Measurements from ENCODE around the gene TBC1D2.

Gene TBC1D2

GRCh38 chr9:98181746-98182068 lies 73.7 kb downstream of the TBC1D2 start:
- Histone ChIP-seq H3K4me1 (ENCODE audit: control insufficient read depth, insufficient read depth, low read length) (no peaks in the 10 kb centered on the region), H3K9me3 (ENCODE audit: control insufficient read depth, insufficient read depth, low read depth, low read length) (no peaks in the 10 kb centered on the region), H3K36me3 (ENCODE audit: control insufficient read depth in 2 of 2, insufficient read depth in 1 of 2, low read length in 2 of 2) (no peaks in the 10 kb centered on the region), H3K27ac (ENCODE audit: extremely low read depth, low read depth, low read length) (no peak overlapping the region), H3K4me3 (ENCODE audit: low read depth, low read length) (no peak overlapping the region)
- TF ChIP-seq WT1 (tag by site-specific recombination; IDR thresholded peaks at IDR 0.05), result no peak
- TF ChIP-seq ZNF341 (tag by site-specific recombination; IDR thresholded peaks at IDR 0.05; ENCODE audit: low read depth), result 0 out of 2 replicates have a peak, but pooled peaks have one; percentile 6
- ChIA-PET POLR2A (interaction anchor here (0.6 to 0.9 kb wide), 2 partner anchors 9 to 15 kb away, joined by 3 read pairs; no protein-coding TSS in a partner anchor), CTCF (interaction anchor here (0.6 kb wide), 1 partner anchor 1327 kb away, joined by 4 read pairs; the partner anchor contains the start of gene ZNF782)

GRCh38 chr9:98180996-98181395 lies 74.5 kb downstream of the TBC1D2 start:
- H3K4me3 ChIP-seq (ENCODE audit: low read depth, low read length), result no peak overlapping the region
- CTCF ChIA-PET, result no interaction called here
- no peaks in the 10 kb centered on the region for H3K36me3 ChIP-seq (ENCODE audit: control insufficient read depth in 2 of 2, insufficient read depth in 1 of 2, low read length in 2 of 2)
- H3K27ac ChIP-seq (ENCODE audit: extremely low read depth, low read depth, low read length), result no peak overlapping the region
- H3K4me1 ChIP-seq (ENCODE audit: control insufficient read depth, insufficient read depth, low read length), result no peaks in the 10 kb centered on the region
- POLR2A ChIA-PET, result no interaction called here
- H3K9me3 ChIP-seq (ENCODE audit: control insufficient read depth, insufficient read depth, low read depth, low read length), result no peaks in the 10 kb centered on the region
- TF ChIP-seq SCRT2 (tag by site-specific recombination; IDR thresholded peaks at IDR 0.05) (no peak), ZNF354C (tag by site-specific recombination; IDR thresholded peaks at IDR 0.05; ENCODE audit: borderline replicate concordance, low read depth) (no peak), ZIC2 (tag by site-specific recombination; IDR thresholded peaks at IDR 0.05) (no peak), HOXA7 (CRISPR knock-in tag; IDR thresholded peaks at IDR 0.05; ENCODE audit: borderline replicate concordance) (no peak), ZNF341 (tag by site-specific recombination; IDR thresholded peaks at IDR 0.05; ENCODE audit: low read depth) (no peak), ZNF654 (tag by site-specific recombination; IDR thresholded peaks at IDR 0.05; ENCODE audit: low read depth) (no peak), ZNF274 (IDR thresholded peaks at IDR 0.05; ENCODE audit: low read length) (no peak), ZNF274 (tag by site-specific recombination; IDR thresholded peaks at IDR 0.05; ENCODE audit: borderline replicate concordance) (no peak), ZNF664 (tag by site-specific recombination; IDR thresholded peaks at IDR 0.05) (no peak), GLIS1 (tag by site-specific recombination; IDR thresholded peaks at IDR 0.05) (no peak), REST (tag by site-specific recombination; IDR thresholded peaks at IDR 0.05) (no peak), OSR2 (tag by site-specific recombination; IDR thresholded peaks at IDR 0.05) (no peak), MYNN (tag by site-specific recombination; IDR thresholded peaks at IDR 0.05; ENCODE audit: borderline replicate concordance) (no peak), ZNF350 (tag by site-specific recombination; IDR thresholded peaks at IDR 0.05) (no peak), BCL11B (tag by site-specific recombination; IDR thresholded peaks at IDR 0.05; ENCODE audit: low read depth) (no peak), ZNF548 (tag by site-specific recombination; IDR thresholded peaks at IDR 0.05) (no peak), ZNF48 (tag by site-specific recombination; IDR thresholded peaks at IDR 0.05) (no peak), ZNF302 (tag by site-specific recombination; IDR thresholded peaks at IDR 0.05; ENCODE audit: low read depth) (no peak), ZNF311 (tag by site-specific recombination; IDR thresholded peaks at IDR 0.05; ENCODE audit: borderline replicate concordance) (no peak), ZFP41 (tag by site-specific recombination; IDR thresholded peaks at IDR 0.05; ENCODE audit: borderline replicate concordance) (no peak), ZNF624 (tag by site-specific recombination; IDR thresholded peaks at IDR 0.05) (no peak)
